ENCODE data around the gene IMMT. TPM values are rescaled to one million over a fixed set of nuclear protein-coding genes. Genes with fewer than 3 reads are reported as not detected.

IMMT gene
- total RNA-seq, 1 donor from 2014 or later: 70.4 TPM

DNA sequence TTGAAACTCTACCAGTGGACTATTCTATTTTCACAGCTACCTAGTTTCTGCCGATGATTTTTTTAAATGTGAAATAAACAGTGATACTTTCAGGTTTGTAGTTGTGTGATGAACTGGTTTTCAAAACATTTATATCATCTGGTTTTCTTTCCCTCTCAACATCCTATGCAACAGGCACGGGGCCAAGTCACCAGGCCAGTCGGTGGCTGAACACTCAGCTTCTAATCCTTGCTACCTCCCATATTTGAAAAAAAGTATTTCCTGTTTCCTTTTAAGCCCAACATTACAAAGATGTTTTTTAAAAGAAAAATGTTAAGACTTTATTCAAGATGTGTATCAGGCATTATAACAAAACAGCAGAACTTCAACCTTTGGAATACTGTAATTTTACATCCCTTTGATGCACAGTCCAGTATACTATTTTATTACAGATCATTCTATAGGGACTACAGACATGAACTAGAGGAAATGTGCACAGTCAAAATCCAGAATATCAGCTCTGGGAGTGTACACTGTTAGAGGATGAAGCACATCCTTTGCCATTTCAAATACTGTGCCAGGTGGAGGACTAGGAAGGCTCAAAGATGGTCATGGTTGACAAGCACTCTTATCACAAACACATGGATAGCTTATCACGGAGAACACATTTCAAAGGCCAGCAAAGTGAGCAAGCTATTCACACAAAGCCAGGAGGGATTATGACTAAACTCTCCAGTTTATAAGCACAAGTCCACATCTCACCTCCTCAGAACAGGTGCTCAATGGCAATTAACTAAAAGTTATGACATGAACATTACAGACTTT is 18.6 kb upstream of the IMMT start:
- TF ChIP-seq, protein P1, sequence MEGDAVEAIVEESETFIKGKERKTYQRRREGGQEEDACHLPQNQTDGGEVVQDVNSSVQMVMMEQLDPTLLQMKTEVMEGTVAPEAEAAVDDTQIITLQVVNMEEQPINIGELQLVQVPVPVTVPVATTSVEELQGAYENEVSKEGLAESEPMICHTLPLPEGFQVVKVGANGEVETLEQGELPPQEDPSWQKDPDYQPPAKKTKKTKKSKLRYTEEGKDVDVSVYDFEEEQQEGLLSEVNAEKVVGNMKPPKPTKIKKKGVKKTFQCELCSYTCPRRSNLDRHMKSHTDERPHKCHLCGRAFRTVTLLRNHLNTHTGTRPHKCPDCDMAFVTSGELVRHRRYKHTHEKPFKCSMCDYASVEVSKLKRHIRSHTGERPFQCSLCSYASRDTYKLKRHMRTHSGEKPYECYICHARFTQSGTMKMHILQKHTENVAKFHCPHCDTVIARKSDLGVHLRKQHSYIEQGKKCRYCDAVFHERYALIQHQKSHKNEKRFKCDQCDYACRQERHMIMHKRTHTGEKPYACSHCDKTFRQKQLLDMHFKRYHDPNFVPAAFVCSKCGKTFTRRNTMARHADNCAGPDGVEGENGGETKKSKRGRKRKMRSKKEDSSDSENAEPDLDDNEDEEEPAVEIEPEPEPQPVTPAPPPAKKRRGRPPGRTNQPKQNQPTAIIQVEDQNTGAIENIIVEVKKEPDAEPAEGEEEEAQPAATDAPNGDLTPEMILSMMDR (IDR thresholded peaks at IDR 0.05; ENCODE audit: unreplicated experiment): no peak
- Mint-ChIP-seq H3K27ac (peak overlapping the region; percentile 82), H3K27me3 (ENCODE audit: low read depth) (no peaks in the 10 kb centered on the region), H3K9me3 (no peaks in the 10 kb centered on the region), H3K36me3 (peaks cover 30% of the 10 kb centered on the region), H3K4me1 (peaks cover 12% of the 10 kb centered on the region), H3K4me3 (no peak overlapping the region)
- DNase-seq (ENCODE audit: low spot score in 2 of 2, unreplicated experiment in 2 of 2): no peak

GRCh38 chr2:86213056-86213455 is 17.8 kb upstream of the IMMT start:
- H3K27me3 Mint-ChIP-seq (ENCODE audit: low read depth): no peaks in the 10 kb centered on the region
- peaks cover 12% of the 10 kb centered on the region for H3K4me1 Mint-ChIP-seq
- TF ChIP-seq, protein P1 (IDR thresholded peaks at IDR 0.05; ENCODE audit: unreplicated experiment): no peak
- H3K27ac Mint-ChIP-seq: no peak overlapping the region
- H3K9me3 Mint-ChIP-seq: no peaks in the 10 kb centered on the region
- DNase-seq (ENCODE audit: low spot score in 2 of 2, unreplicated experiment in 2 of 2): no peak
- peaks cover 36% of the 10 kb centered on the region for H3K36me3 Mint-ChIP-seq
- no peak overlapping the region for H3K4me3 Mint-ChIP-seq

DNA sequence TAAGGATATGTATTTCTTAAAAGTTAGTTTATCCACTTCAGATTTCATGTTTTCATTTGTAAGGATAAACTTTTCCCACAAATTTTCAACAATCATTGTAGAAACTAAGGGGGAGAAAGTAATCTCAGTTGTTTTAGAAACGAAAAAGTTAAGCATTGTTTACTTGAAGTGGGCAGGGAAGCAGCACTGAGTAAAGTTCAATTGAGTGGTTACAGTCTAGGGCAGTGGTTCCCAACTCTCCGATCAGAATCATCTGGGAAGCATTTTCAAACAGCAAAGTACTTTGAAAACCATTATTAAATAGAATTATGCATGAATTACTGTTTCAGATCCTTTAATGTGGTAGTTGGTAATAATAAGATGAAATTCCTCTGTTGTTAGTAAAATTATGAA is 16.5 kb upstream of the IMMT start:
- Mint-ChIP-seq H3K36me3 (peaks cover 40% of the 10 kb centered on the region), H3K9me3 (no peaks in the 10 kb centered on the region)

DNA sequence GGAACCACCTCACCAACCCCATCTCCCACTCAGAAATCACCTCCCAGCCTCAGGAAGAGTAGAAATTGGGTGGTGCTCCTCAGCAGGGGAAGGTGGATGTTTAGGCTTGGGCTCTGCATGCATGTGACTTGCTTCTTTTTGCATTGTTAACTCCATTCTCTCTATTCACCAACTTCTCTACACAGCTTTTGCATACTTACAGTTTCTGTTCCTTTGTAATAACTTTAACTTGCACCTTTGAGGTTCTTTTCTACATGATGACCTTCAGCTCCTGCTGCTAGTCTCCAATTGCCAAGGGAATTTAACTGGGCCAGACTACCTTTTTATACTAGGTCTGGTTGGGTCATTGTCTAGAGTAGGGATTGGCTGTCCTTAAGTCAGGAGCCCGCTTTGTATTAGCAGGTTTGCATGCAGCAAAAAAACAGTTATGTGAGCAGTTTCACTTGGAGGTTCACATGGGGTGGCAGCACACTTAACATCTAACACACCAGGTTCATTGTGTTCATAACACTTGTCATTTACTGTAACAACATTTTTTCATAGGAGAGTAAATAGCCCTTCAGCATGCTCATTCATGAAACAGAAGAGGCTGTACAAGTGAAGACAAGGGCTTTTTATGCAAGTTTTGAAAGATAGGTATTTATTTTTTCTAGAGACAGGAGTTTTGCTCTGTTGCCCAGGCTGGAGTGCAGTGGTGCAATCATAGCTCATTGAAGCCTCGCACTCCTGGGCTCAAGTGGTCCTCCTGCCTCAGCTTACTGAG is 16.0 kb upstream of the IMMT start:
- H3K9me3 Mint-ChIP-seq: no peaks in the 10 kb centered on the region
- H3K36me3 Mint-ChIP-seq: peaks cover 44% of the 10 kb centered on the region
- TF ChIP-seq, protein P1 (IDR thresholded peaks at IDR 0.05; ENCODE audit: unreplicated experiment): no peak
- peaks cover 12% of the 10 kb centered on the region for H3K4me1 Mint-ChIP-seq
- no peaks in the 10 kb centered on the region for H3K27me3 Mint-ChIP-seq (ENCODE audit: low read depth)
- H3K27ac Mint-ChIP-seq: no peak overlapping the region
- no peak for DNase-seq (ENCODE audit: low spot score in 2 of 2, unreplicated experiment in 2 of 2)
- H3K4me3 Mint-ChIP-seq: no peak overlapping the region

More for the DNA sequence above, 16.5 kb upstream of the IMMT start:
- no peak for DNase-seq (ENCODE audit: low spot score in 2 of 2, unreplicated experiment in 2 of 2)
- Mint-ChIP-seq H3K27ac (no peak overlapping the region), H3K4me1 (peaks cover 12% of the 10 kb centered on the region), H3K4me3 (no peak overlapping the region), H3K27me3 (ENCODE audit: low read depth) (no peaks in the 10 kb centered on the region)
- TF ChIP-seq, protein P1 (IDR thresholded peaks at IDR 0.05; ENCODE audit: unreplicated experiment): no peak

DNA sequence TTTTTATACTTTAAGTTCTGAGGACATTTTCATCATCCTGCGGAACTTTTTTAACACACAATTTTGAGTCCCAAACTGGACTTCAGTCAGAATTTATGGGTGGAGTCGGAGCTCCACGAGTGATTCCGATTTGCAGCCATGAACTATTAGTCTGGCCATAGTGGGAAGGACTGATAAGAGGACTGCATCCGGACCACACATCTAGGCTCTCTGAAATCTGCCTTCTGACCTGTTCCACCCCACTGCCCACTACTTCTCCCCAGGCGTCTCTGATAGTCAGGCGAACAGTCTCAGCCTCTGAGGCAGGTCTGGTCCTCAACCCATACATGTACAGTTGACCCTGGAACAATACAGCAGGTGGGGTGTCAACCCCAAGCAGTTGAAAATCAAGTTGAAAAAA is 9.2 kb upstream of the IMMT start:
- H3K36me3 Mint-ChIP-seq: peaks cover 17% of the 10 kb centered on the region
- TF ChIP-seq, protein P1 (IDR thresholded peaks at IDR 0.05; ENCODE audit: unreplicated experiment): no peak
- no peaks in the 10 kb centered on the region for H3K9me3 Mint-ChIP-seq
- H3K4me1 Mint-ChIP-seq: peaks cover 17% of the 10 kb centered on the region
- no peak overlapping the region for H3K4me3 Mint-ChIP-seq
- no peak for DNase-seq (ENCODE audit: low spot score in 2 of 2, unreplicated experiment in 2 of 2)
- H3K27ac Mint-ChIP-seq: no peak overlapping the region
- no peaks in the 10 kb centered on the region for H3K27me3 Mint-ChIP-seq (ENCODE audit: low read depth)
